Measurements from ENCODE around the gene PHLDA2. TPM values are rescaled to one million over a fixed set of nuclear protein-coding genes. Genes with fewer than 3 reads are reported as not detected.
A peak's percentile ranks its signal among the peaks of the same experiment; 100 is the strongest.

Gene PHLDA2
- total and polyA plus RNA-seq, 2 donors from 2014 or later: 9.0 to 19.7 TPM

DNA sequence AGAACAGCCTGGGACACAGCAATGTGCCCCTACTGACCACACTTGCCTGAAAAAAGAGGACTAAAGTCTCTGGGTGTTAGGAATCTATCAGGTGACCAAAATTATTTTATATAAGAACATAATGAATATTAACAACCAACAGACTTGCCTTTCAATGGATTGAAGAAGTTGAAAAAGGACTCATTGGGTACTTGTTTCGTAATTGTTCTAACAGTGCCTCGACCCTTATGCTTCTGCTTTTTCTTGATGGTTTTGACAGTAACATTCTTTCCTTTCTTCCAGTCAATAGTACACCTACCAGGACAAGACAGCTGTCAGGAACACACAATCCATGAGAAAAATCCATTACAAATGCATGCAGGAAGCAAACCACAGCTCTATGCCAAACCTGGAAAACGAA lies 29.0 kb upstream of the PHLDA2 start:
- Histone ChIP-seq H3K4me3 (ENCODE audit: low read length in 3 of 3) (no peak overlapping the region), H3K36me3 (ENCODE audit: control insufficient read depth in 2 of 3, insufficient read depth in 3 of 3, low read length in 3 of 3) (peaks cover 3 to 54% (median 26%) of the 10 kb centered on the region in 3 donors), H3K9ac (ENCODE audit: low read length in 3 of 3) (no peak overlapping the region), H3K4me1 (ENCODE audit: control insufficient read depth in 2 of 3, insufficient read depth in 2 of 3, low read depth in 1 of 3, low read length in 3 of 3) (peaks cover 0 to 8% (median 6%) of the 10 kb centered on the region in 3 donors), H3K27me3 (ENCODE audit: control insufficient read depth, insufficient read depth, low read length) (no peaks in the 10 kb centered on the region), H3K9me3 (ENCODE audit: control insufficient read depth in 2 of 3, insufficient read depth in 1 of 3, low read length in 3 of 3) (no peaks in the 10 kb centered on the region), H3K27ac (ENCODE audit: low read depth in 2 of 2, low read length in 2 of 2) (no peak overlapping the region)
- DNase-seq (no peak), FAIRE-seq (no peak)
- intact Hi-C loops (cut with DNase I): no loop called here
- TF ChIP-seq, protein P1, sequence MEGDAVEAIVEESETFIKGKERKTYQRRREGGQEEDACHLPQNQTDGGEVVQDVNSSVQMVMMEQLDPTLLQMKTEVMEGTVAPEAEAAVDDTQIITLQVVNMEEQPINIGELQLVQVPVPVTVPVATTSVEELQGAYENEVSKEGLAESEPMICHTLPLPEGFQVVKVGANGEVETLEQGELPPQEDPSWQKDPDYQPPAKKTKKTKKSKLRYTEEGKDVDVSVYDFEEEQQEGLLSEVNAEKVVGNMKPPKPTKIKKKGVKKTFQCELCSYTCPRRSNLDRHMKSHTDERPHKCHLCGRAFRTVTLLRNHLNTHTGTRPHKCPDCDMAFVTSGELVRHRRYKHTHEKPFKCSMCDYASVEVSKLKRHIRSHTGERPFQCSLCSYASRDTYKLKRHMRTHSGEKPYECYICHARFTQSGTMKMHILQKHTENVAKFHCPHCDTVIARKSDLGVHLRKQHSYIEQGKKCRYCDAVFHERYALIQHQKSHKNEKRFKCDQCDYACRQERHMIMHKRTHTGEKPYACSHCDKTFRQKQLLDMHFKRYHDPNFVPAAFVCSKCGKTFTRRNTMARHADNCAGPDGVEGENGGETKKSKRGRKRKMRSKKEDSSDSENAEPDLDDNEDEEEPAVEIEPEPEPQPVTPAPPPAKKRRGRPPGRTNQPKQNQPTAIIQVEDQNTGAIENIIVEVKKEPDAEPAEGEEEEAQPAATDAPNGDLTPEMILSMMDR (IDR thresholded peaks at IDR 0.05; ENCODE audit: borderline replicate concordance, extremely low read depth, insufficient read depth): no peak

DNA sequence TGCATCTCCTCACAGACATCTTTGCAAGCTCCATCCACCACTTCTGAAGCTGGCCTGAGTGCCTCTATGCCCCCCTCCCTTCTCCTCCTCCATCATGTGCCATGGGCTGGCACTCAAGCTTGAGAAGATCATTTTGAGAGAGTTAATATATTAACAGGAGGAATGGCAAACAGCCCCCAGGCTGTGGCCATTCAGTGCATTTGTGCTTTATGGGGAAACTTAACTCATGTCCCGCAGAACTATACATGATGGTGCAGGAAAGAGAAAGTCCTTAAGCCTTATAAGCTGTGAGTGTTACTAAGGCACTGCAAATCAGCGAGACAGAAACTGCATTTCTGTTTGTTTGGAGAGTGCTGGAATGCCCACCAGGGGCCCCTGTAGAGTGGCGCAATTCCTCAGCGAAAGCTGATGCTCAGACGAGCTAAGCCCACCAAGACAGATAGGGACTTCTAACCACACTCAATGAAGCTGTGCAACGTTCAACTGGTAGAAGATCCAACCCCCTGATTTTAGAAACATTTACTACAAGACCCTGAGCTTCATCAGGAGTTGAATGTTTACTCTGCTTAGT lies 26.8 kb upstream of the PHLDA2 start:
- DNase-seq: peak in 3 of 5 donors; percentile 62 to 78 (median 74)
- Histone ChIP-seq H3K9me3 (ENCODE audit: control insufficient read depth in 2 of 3, insufficient read depth in 1 of 3, low read length in 3 of 3) (no peaks in the 10 kb centered on the region), H3K4me3 (ENCODE audit: low read length in 3 of 3) (no peak overlapping the region), H3K9ac (ENCODE audit: low read length in 3 of 3) (peak overlapping the region in 1 of 3 donors; percentile 31), H3K27ac (ENCODE audit: low read depth in 2 of 2, low read length in 2 of 2) (peak overlapping the region in 1 of 2 donors; percentile 14), H3K4me1 (ENCODE audit: control insufficient read depth in 2 of 3, insufficient read depth in 2 of 3, low read depth in 1 of 3, low read length in 3 of 3) (peaks cover 0 to 8% (median 6%) of the 10 kb centered on the region in 3 donors), H3K27me3 (ENCODE audit: control insufficient read depth, insufficient read depth, low read length) (no peaks in the 10 kb centered on the region), H3K36me3 (ENCODE audit: control insufficient read depth in 2 of 3, insufficient read depth in 3 of 3, low read length in 3 of 3) (peaks cover 6 to 68% (median 43%) of the 10 kb centered on the region in 3 donors)
- intact Hi-C loops (cut with DNase I): no loop called here
- TF ChIP-seq, protein P1 (IDR thresholded peaks at IDR 0.05; ENCODE audit: borderline replicate concordance, extremely low read depth, insufficient read depth): no peak
- no peak for FAIRE-seq

DNA sequence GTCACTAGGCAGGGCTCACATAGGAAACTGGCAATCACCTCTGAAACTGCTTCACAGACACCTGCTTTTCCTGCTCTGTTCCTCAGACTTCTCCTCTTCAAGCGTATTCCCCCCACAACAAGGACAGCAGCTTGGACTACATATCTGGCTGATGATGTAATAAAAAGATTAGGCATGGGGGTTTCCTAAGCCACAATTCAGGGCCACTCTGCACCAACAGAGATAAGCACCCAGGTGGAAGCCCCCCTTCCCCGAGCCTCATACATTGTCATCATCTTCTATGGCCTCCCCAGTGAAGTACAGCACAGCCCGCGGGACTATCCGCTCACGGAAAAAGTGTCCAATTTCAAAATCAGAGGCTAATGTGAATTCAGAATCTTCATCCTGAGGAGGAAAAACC lies 25.0 kb upstream of the PHLDA2 start:
- Histone ChIP-seq H3K36me3 (ENCODE audit: control insufficient read depth in 2 of 3, insufficient read depth in 3 of 3, low read length in 3 of 3) (peaks cover 6 to 79% (median 41%) of the 10 kb centered on the region in 3 donors), H3K27ac (ENCODE audit: low read depth in 2 of 2, low read length in 2 of 2) (no peak overlapping the region)
- intact Hi-C loops (cut with DNase I): no loop called here

More for the DNA sequence above, 25.0 kb upstream of the PHLDA2 start:
- TF ChIP-seq, protein P1 (IDR thresholded peaks at IDR 0.05; ENCODE audit: borderline replicate concordance, extremely low read depth, insufficient read depth): no peak
- FAIRE-seq: no peak
- DNase-seq: no peak
- peaks cover 0 to 8% (median 6%) of the 10 kb centered on the region in 3 donors for H3K4me1 ChIP-seq (ENCODE audit: control insufficient read depth in 2 of 3, insufficient read depth in 2 of 3, low read depth in 1 of 3, low read length in 3 of 3)
- no peak overlapping the region for H3K9ac ChIP-seq (ENCODE audit: low read length in 3 of 3)
- no peaks in the 10 kb centered on the region for H3K27me3 ChIP-seq (ENCODE audit: control insufficient read depth, insufficient read depth, low read length)
- no peaks in the 10 kb centered on the region for H3K9me3 ChIP-seq (ENCODE audit: control insufficient read depth in 2 of 3, insufficient read depth in 1 of 3, low read length in 3 of 3)
- no peak overlapping the region for H3K4me3 ChIP-seq (ENCODE audit: low read length in 3 of 3)
